Activated CD8-positive, alpha-beta T cell treated with anti-CD3 and anti-CD28 coated beads, Interleukin-2, amount 10 ng/mL, durations not matched to agents 7 days and 5 days (primary cell): ENCODE data around the gene TRAPPC2L. TPM values are rescaled to one million over a fixed set of nuclear protein-coding genes. Genes with fewer than 3 reads are reported as not detected.

ENCODE experiments used
- ATAC-seq: fragments of 150-1000 bp; cut with Tn5 transposase; one replicate; pipeline ENCODE4 v1.10.0; 2021; ENCODE audit warnings: moderate library complexity
- CTCF ChIA-PET: fragments of 350-600 bp; sonication (Branson Sonifier 250); formaldehyde crosslinking; loops from one replicate; lab custom pipeline; 2021; ENCODE audit warnings: antibody characterized with exemption; lab: Charles Lee
- POLR2A ChIA-PET: fragments of 350-600 bp; sonication (Branson Sonifier 250); formaldehyde crosslinking; loops from one replicate; lab custom pipeline; 2021; ENCODE audit warnings: antibody characterized with exemption; lab: Charles Lee
- DNase-seq: peaks from one replicate; pipeline ENCODE4 v3.0.0-alpha.2; 2020
- H3K27ac Mint-ChIP-seq: one replicate; pipeline ENCODE4 v1.8.0; 2021; ENCODE audit warnings: mild to moderate bottlenecking, mixed read lengths
- H3K27me3 Mint-ChIP-seq: one replicate; pipeline ENCODE4 v1.8.0; 2021; ENCODE audit warnings: low read depth, mixed read lengths
- H3K36me3 Mint-ChIP-seq: one replicate; pipeline ENCODE4 v1.8.0; 2021; ENCODE audit warnings: low read depth, mixed read lengths
- H3K4me1 Mint-ChIP-seq: one replicate; pipeline ENCODE4 v1.8.0; 2021; ENCODE audit warnings: low read depth, mixed read lengths
- H3K4me3 Mint-ChIP-seq: one replicate; pipeline ENCODE4 v1.8.0; 2021; ENCODE audit warnings: mild to moderate bottlenecking, mixed read lengths
- H3K9me3 Mint-ChIP-seq: one replicate; pipeline ENCODE4 v1.8.0; 2022; ENCODE audit warnings: mixed read lengths; ENCODE audit not compliant: insufficient read depth
- total RNA-seq, 2 experiments: library from RNA; stranded (reverse); gene quantifications; one replicate each; pipeline ENCODE4 v1.2.3, GENCODE V29; 2021

The TRAPPC2L gene
- total RNA-seq, 2 experiments from 2014 or later = 61.2 to 65.3 TPM

DNA sequence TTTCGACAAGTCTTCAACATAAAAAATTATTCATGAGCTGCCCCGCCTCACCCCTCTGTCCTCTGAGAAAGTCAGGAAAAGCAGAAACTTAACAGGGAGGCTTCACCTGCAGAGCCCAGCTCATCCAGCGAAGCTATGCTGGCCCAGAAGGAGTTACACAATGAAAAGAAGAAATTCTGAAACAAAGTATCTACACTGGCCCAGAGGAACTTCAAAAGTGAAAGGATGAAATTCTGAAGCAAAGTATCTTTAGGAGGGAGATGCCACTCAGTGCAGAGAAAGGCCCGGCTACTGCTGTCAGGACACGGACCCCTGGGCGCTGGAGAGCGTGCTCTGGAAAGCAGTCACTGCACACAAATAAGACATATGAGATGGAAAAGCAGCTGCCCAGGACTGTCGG lies 1.8 kb upstream of the TRAPPC2L start:
- no peaks in the 10 kb centered on the region for H3K27me3 Mint-ChIP-seq
- ATAC-seq (no peak), DNase-seq (no peak)
- peaks cover 16% of the 10 kb centered on the region for H3K36me3 Mint-ChIP-seq
- peak overlapping the region; percentile 23 for H3K27ac Mint-ChIP-seq
- peaks cover 28% of the 10 kb centered on the region for H3K4me1 Mint-ChIP-seq
- POLR2A ChIA-PET = interaction anchor here (0.6 to 0.9 kb wide), 2 partner anchors 8 to 42 kb away, joined by 3 read pairs; no protein-coding TSS in a partner anchor
- peak overlapping the region; percentile 56 for H3K4me3 Mint-ChIP-seq
- no peaks in the 10 kb centered on the region for H3K9me3 Mint-ChIP-seq
- CTCF ChIA-PET = no interaction called here

- Mint-ChIP-seq H3K4me1 (peaks cover 28% of the 10 kb centered on the region), H3K4me3 (peak overlapping the region; percentile 74), H3K27me3 (no peaks in the 10 kb centered on the region), H3K27ac (peak overlapping the region; percentile 64), H3K9me3 (no peaks in the 10 kb centered on the region), H3K36me3 (peaks cover 19% of the 10 kb centered on the region)
- ATAC-seq = no peak
- DNase-seq = no peak
- ChIA-PET CTCF (no interaction called here), POLR2A (interaction anchor here (0.6 to 2.7 kb wide), 2 partner anchors 43 to 46 kb away, joined by 3 to 11 read pairs; no protein-coding TSS in a partner anchor)
Measured at GRCh38 chr16:88855736-88856121, 1.2 kb upstream of the TRAPPC2L start.

GRCh38 chr16:88856122-88856827 lies 652 bp upstream of the TRAPPC2L start:
- ChIA-PET POLR2A (interaction anchor here (0.6 to 2.7 kb wide), 4 partner anchors 9 to 76 kb away, joined by 3 to 11 read pairs (median 5); no protein-coding TSS in a partner anchor), CTCF (interaction anchor here (1.0 to 2.9 kb wide), 6 partner anchors 38 to 361 kb away, joined by 4 to 42 read pairs (median 6); partner anchors contain the start of genes APRT and ZNF778)
- Mint-ChIP-seq H3K4me1 (peaks cover 28% of the 10 kb centered on the region), H3K4me3 (peak overlapping the region; percentile 97), H3K36me3 (peaks cover 24% of the 10 kb centered on the region), H3K9me3 (no peaks in the 10 kb centered on the region), H3K27me3 (no peaks in the 10 kb centered on the region), H3K27ac (peak overlapping the region; percentile 94)
- ATAC-seq (no peak), DNase-seq (peak; percentile 23)

DNA sequence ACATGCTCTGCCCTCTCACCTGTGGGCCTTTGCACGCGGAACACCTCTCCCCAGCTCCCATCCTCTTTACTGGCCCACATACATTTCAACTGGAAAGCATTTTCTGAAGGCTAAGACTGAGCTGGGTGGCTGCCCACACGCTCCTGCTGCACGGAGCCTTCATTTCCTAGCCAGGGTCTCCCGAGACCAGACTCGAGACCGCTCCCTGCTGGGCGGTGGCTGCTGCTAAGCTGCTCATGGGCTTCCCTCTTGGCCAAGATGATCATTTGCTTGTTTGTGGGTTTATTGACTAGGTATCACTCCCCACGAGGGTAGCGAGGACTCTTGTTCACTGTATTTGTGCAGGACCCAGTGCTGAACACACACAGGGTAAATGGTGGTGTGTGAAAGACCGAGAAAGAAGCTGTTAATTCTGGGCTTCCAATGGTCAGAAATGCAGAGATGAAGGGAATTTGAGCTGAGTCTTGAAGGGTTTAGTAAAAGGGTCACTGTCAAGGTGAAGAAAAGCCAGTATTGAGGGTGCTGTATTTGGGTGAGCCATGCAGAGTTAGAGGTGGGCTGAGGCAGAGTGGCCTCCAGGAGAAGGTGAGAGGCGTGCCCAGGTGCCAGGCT lies 907 bp downstream of the TRAPPC2L start:
- peaks cover 28% of the 10 kb centered on the region for H3K4me1 Mint-ChIP-seq
- peaks cover 24% of the 10 kb centered on the region for H3K36me3 Mint-ChIP-seq
- H3K4me3 Mint-ChIP-seq = peak overlapping the region; percentile 97
- ChIA-PET CTCF (interaction anchor here (0.6 to 2.9 kb wide), 21 partner anchors 11 to 383 kb away, joined by 3 to 42 read pairs (median 4); partner anchors contain the start of genes APRT and ZNF778), POLR2A (interaction anchor here (0.8 to 2.7 kb wide), 6 partner anchors 11 to 77 kb away, joined by 3 to 11 read pairs (median 6); partner anchors contain the start of gene APRT)
- no peaks in the 10 kb centered on the region for H3K9me3 Mint-ChIP-seq
- ATAC-seq = peak; percentile 71
- peak; percentile 84 for DNase-seq
- H3K27me3 Mint-ChIP-seq = no peaks in the 10 kb centered on the region
- H3K27ac Mint-ChIP-seq = peak overlapping the region; percentile 94

- Mint-ChIP-seq H3K36me3 (peaks cover 24% of the 10 kb centered on the region), H3K4me3 (no peak overlapping the region), H3K4me1 (peaks cover 25% of the 10 kb centered on the region), H3K9me3 (no peaks in the 10 kb centered on the region), H3K27ac (no peak overlapping the region), H3K27me3 (no peaks in the 10 kb centered on the region)
- ATAC-seq (no peak), DNase-seq (no peak)
- CTCF ChIA-PET = interaction anchor here (2.1 to 2.9 kb wide), 2 partner anchors 44 to 48 kb away, joined by 12 to 42 read pairs; partner anchors contain the start of gene APRT
- POLR2A ChIA-PET = no interaction called here
Measured at GRCh38 chr16:88859381-88860091, 2.6 kb downstream of the TRAPPC2L start.

DNA sequence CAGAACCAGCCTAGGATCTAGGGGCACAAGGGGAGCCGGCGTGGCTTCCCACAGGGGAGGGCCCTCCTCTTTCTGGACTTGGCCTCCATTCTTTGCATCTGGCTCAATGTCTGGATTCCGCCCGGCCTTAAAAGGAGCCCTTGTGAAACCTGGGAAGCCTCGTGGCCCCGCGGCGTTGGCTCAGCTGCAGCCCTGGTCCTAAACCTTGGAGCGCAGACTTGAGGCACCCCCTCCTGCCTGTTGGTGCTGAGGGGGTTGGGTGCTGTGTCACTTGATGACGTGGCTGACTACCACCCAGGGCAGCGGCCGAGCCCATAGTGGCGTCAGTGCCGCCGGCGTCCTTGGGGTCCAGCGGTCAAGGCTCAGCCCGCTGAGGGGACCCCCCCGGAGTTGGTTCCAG lies 4.4 kb downstream of the TRAPPC2L start:
- POLR2A ChIA-PET = no interaction called here
- H3K4me1 Mint-ChIP-seq = peaks cover 11% of the 10 kb centered on the region

DNA sequence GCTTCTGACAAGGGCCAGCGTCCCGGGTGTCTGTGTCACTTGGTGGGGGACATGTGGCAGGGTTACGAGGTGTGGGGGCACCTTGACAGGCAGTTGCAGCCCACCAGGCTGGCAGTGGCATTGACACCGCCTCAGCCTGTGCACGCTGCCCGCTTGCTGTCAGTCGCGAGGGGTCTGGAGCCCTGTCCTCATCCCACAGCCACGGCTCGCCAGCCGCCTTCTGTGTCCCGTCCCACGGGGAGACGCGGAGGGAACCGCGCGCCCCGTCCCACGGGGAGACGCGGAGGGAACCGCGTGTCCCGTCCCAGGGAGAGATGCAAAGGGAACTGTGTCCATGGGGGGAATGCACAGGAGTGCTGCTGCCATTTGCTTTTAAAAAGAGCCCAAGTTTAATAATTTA lies 6.0 kb downstream of the TRAPPC2L start:
- DNase-seq = no peak
- POLR2A ChIA-PET = interaction anchor here (1.6 kb wide), 1 partner anchor 8 kb away, joined by 3 read pairs; no protein-coding TSS in a partner anchor
- CTCF ChIA-PET = no interaction called here
- H3K27me3 Mint-ChIP-seq = no peaks in the 10 kb centered on the region
- H3K9me3 Mint-ChIP-seq = no peaks in the 10 kb centered on the region
- peaks cover 19% of the 10 kb centered on the region for H3K36me3 Mint-ChIP-seq
- H3K27ac Mint-ChIP-seq = peak overlapping the region; percentile 51
- H3K4me1 Mint-ChIP-seq = peaks cover 7% of the 10 kb centered on the region
- no peak overlapping the region for H3K4me3 Mint-ChIP-seq
- ATAC-seq = no peak

More for the DNA sequence above, 4.4 kb downstream of the TRAPPC2L start:
- no peaks in the 10 kb centered on the region for H3K9me3 Mint-ChIP-seq
- H3K27ac Mint-ChIP-seq = no peak overlapping the region
- H3K36me3 Mint-ChIP-seq = peaks cover 21% of the 10 kb centered on the region
- CTCF ChIA-PET = no interaction called here
- DNase-seq (no peak), ATAC-seq (no peak)
- no peak overlapping the region for H3K4me3 Mint-ChIP-seq
- H3K27me3 Mint-ChIP-seq = no peaks in the 10 kb centered on the region

GRCh38 chr16:88863426-88863825 lies 6.5 kb downstream of the TRAPPC2L start:
- Mint-ChIP-seq H3K4me3 (no peak overlapping the region), H3K4me1 (peaks cover 2% of the 10 kb centered on the region), H3K36me3 (peaks cover 19% of the 10 kb centered on the region), H3K27ac (no peak overlapping the region), H3K9me3 (no peaks in the 10 kb centered on the region), H3K27me3 (no peaks in the 10 kb centered on the region)
- CTCF ChIA-PET = no interaction called here
- DNase-seq = no peak
- no peak for ATAC-seq
- POLR2A ChIA-PET = interaction anchor here (0.6 to 1.6 kb wide), 2 partner anchors 8 to 354 kb away, joined by 3 read pairs; partner anchors contain the start of gene ZNF778

DNA sequence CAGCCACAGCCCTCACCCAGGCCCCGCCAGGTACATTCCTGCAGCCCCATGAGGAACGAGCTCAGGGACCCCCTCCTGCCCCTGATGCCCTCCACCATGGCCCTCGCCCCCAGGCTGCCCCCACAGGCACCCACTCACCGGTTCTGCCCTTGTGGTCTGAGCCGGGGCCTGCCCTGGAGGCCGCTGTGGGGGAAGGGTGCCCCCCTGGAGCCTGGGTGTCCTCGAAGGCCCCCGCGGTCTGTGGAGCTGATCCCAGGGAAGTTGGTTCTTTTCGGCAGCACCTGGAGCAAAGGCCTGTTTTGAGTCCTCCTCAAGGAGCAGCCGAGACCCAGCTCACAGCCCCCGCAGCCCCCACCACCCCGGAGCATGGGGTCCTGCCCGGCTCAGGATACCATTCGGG lies 7.2 kb downstream of the TRAPPC2L start:
- CTCF ChIA-PET = no interaction called here
- H3K4me3 Mint-ChIP-seq = no peak overlapping the region
- no peak overlapping the region for H3K27ac Mint-ChIP-seq
- H3K4me1 Mint-ChIP-seq = no peaks in the 10 kb centered on the region
- H3K36me3 Mint-ChIP-seq = peaks cover 15% of the 10 kb centered on the region
- POLR2A ChIA-PET = interaction anchor here (0.6 to 1.6 kb wide), 2 partner anchors 9 to 353 kb away, joined by 3 read pairs; partner anchors contain the start of gene ZNF778
- ATAC-seq = no peak
- H3K27me3 Mint-ChIP-seq = no peaks in the 10 kb centered on the region
- no peak for DNase-seq
- H3K9me3 Mint-ChIP-seq = no peaks in the 10 kb centered on the region

GRCh38 chr16:88864521-88864920 lies 7.6 kb downstream of the TRAPPC2L start:
- ChIA-PET POLR2A (interaction anchor here (1.6 kb wide), 1 partner anchor 9 kb away, joined by 3 read pairs; no protein-coding TSS in a partner anchor), CTCF (no interaction called here)
- H3K36me3 Mint-ChIP-seq = peaks cover 13% of the 10 kb centered on the region
- DNase-seq (no peak), ATAC-seq (no peak)
- H3K4me3 Mint-ChIP-seq = no peak overlapping the region
- no peak overlapping the region for H3K27ac Mint-ChIP-seq
- H3K4me1 Mint-ChIP-seq = no peaks in the 10 kb centered on the region
- H3K27me3 Mint-ChIP-seq = no peaks in the 10 kb centered on the region
- no peaks in the 10 kb centered on the region for H3K9me3 Mint-ChIP-seq

DNA sequence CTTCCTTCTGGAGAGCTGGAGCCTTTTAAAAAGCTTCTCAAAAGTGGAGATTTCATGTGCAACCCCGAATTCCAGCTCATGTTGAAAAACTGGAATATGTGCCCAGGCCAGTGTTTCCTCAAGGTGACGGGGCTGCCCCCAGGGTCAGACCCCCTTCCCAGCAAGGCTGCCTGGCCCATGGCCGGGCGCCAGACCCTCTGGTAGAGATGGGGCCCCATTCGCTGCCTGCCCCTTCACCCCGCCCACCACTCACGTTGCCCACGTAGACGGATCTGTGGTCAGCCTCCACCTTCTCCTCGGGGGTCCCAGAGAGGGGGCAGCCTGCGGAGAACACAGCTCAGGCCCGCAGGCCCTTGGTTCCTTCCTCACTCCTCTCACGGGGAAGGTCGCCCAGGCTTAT lies 8.4 kb downstream of the TRAPPC2L start:
- H3K9me3 Mint-ChIP-seq = no peaks in the 10 kb centered on the region
- peaks cover 7% of the 10 kb centered on the region for H3K36me3 Mint-ChIP-seq
- CTCF ChIA-PET = no interaction called here
- no peaks in the 10 kb centered on the region for H3K4me1 Mint-ChIP-seq
- no peak for DNase-seq
- no peak overlapping the region for H3K27ac Mint-ChIP-seq
- no peak overlapping the region for H3K4me3 Mint-ChIP-seq
- POLR2A ChIA-PET = no interaction called here
- H3K27me3 Mint-ChIP-seq = no peaks in the 10 kb centered on the region
- ATAC-seq = no peak
